Central memory CD8-positive, alpha-beta T cell (primary cell): ENCODE data around the gene PCDHGB7.
"Not testable (repeated sequence)": the region's sequence is repeated elsewhere in the genome, so short reads cannot be mapped to it uniquely, and the experiment has no call there.

Experiments
- ATAC-seq: fragments of 150-1000 bp; cut with Tn5 transposase; replicated peaks from 2 replicates; pipeline ENCODE4 v1.10.0; 2022; ENCODE audit warnings: mild to moderate bottlenecking, moderate FRiP score, moderate number of reproducible peaks; ENCODE audit not compliant: poor library complexity, severe bottlenecking; ENCODE audit errors: extremely low read depth
- DNase-seq, 2 donors: peaks; one replicate each; pipeline ENCODE4 v3.0.0; 2021; ENCODE audit warnings: low spot score in 2 of 2
- H3K27ac Mint-ChIP-seq: one replicate; pipeline ENCODE4 v1.8.0; 2022; ENCODE audit warnings: low read depth, mild to moderate bottlenecking, moderate library complexity, mixed read lengths
- H3K27me3 Mint-ChIP-seq: one replicate; pipeline ENCODE4 v1.8.0; 2022; ENCODE audit warnings: mixed read lengths
- H3K36me3 Mint-ChIP-seq: one replicate; pipeline ENCODE4 v1.8.0; 2022; ENCODE audit warnings: mild to moderate bottlenecking, moderate library complexity, mixed read lengths; ENCODE audit not compliant: insufficient read depth
- H3K4me1 Mint-ChIP-seq: one replicate; pipeline ENCODE4 v1.8.0; 2022; ENCODE audit warnings: mixed read lengths
- H3K4me3 Mint-ChIP-seq: one replicate; pipeline ENCODE4 v1.8.0; 2022; ENCODE audit warnings: mild to moderate bottlenecking, moderate library complexity, mixed read lengths
- H3K9me3 Mint-ChIP-seq: one replicate; pipeline ENCODE4 v1.8.0; 2022; ENCODE audit warnings: mixed read lengths

PCDHGB7 gene

GRCh38 chr5:141387557-141388311 is 29.7 kb upstream of the PCDHGB7 start, which contains the start of gene PCDHGB4:
Gene PCDHGB4 (plus strand): TSS chr5:141387698. CDS start chr5:141387885, 187 bp downstream.
- not testable (repeated sequence) for H3K4me3 Mint-ChIP-seq
- peak; percentile 19 for ATAC-seq
- H3K27me3 Mint-ChIP-seq: peaks cover 79% of the 10 kb centered on the region

GRCh38 chr5:141388661-141389060 is 28.8 kb upstream of the PCDHGB7 start:
- H3K36me3 Mint-ChIP-seq: peaks cover 2% of the 10 kb centered on the region
- no peak overlapping the region for H3K4me3 Mint-ChIP-seq
- H3K27ac Mint-ChIP-seq: no peak overlapping the region
- peaks cover 73% of the 10 kb centered on the region for H3K27me3 Mint-ChIP-seq
- DNase-seq (no peak), ATAC-seq (no peak)
- H3K9me3 Mint-ChIP-seq: peaks cover 25% of the 10 kb centered on the region
- H3K4me1 Mint-ChIP-seq: no peaks in the 10 kb centered on the region

More at GRCh38 chr5:141387557-141388311, 29.7 kb upstream of the PCDHGB7 start, which contains the start of gene PCDHGB4:
- H3K36me3 Mint-ChIP-seq, DNase-seq, H3K4me1 Mint-ChIP-seq, H3K27ac Mint-ChIP-seq: not testable (repeated sequence)
- H3K9me3 Mint-ChIP-seq: peaks cover 24% of the 10 kb centered on the region

GRCh38 chr5:141389153-141390042 is 28.1 kb upstream of the PCDHGB7 start:
- Mint-ChIP-seq H3K9me3 (peaks cover 25% of the 10 kb centered on the region), H3K36me3 (peaks cover 2% of the 10 kb centered on the region), H3K4me1 (no peaks in the 10 kb centered on the region), H3K27ac (no peak overlapping the region), H3K27me3 (peaks cover 66% of the 10 kb centered on the region), H3K4me3 (no peak overlapping the region)
- ATAC-seq (no peak), DNase-seq (no peak)

- peaks cover 2% of the 10 kb centered on the region for H3K36me3 Mint-ChIP-seq
- no peak within 1 kb of the TSS for H3K27ac Mint-ChIP-seq
- ATAC-seq (no peak), DNase-seq (no peak)
- peaks cover 15% of the 10 kb centered on the region for H3K9me3 Mint-ChIP-seq
- H3K4me1 Mint-ChIP-seq: no peaks in the 10 kb centered on the region
- H3K27me3 Mint-ChIP-seq: peaks cover 69% of the 10 kb centered on the region
- H3K4me3 Mint-ChIP-seq: no peak within 1 kb of the TSS
Measured at GRCh38 chr5:141392429-141393198, 24.9 kb upstream of the PCDHGB7 start, which contains the start of gene PCDHGA8. Gene PCDHGA8 (plus strand): TSS chr5:141392633. CDS start chr5:141392814, 181 bp downstream.

- ATAC-seq (no peak), DNase-seq (no peak)
- Mint-ChIP-seq H3K9me3 (peaks cover 15% of the 10 kb centered on the region), H3K4me1 (no peaks in the 10 kb centered on the region), H3K27me3 (peaks cover 67% of the 10 kb centered on the region), H3K27ac (no peak overlapping the region), H3K4me3 (no peak overlapping the region), H3K36me3 (peaks cover 2% of the 10 kb centered on the region)
Measured at GRCh38 chr5:141393267-141393666, 24.2 kb upstream of the PCDHGB7 start.

- H3K4me3 Mint-ChIP-seq, H3K27ac Mint-ChIP-seq, H3K36me3 Mint-ChIP-seq, ATAC-seq, H3K4me1 Mint-ChIP-seq, DNase-seq: not testable (repeated sequence)
- Mint-ChIP-seq H3K9me3 (peaks cover 11% of the 10 kb centered on the region), H3K27me3 (peaks cover 57% of the 10 kb centered on the region)
Measured at GRCh38 chr5:141394401-141395187, 22.9 kb upstream of the PCDHGB7 start.

GRCh38 chr5:141397756-141398551 is 19.5 kb upstream of the PCDHGB7 start, which contains the start of gene PCDHGB5:
Gene PCDHGB5 (plus strand): TSS chr5:141397947. CDS start chr5:141398128, 181 bp downstream.
- not testable (repeated sequence) for DNase-seq

GRCh38 chr5:141398608-141399007 is 18.9 kb upstream of the PCDHGB7 start:
- Mint-ChIP-seq H3K36me3 (no peaks in the 10 kb centered on the region), H3K27me3 (peaks cover 61% of the 10 kb centered on the region), H3K4me3 (no peak overlapping the region), H3K9me3 (peaks cover 6% of the 10 kb centered on the region), H3K27ac (no peak overlapping the region), H3K4me1 (no peaks in the 10 kb centered on the region)
- DNase-seq (no peak), ATAC-seq (no peak)

More at GRCh38 chr5:141397756-141398551, 19.5 kb upstream of the PCDHGB7 start, which contains the start of gene PCDHGB5:
- peak; percentile 46 for ATAC-seq
- H3K36me3 Mint-ChIP-seq, H3K9me3 Mint-ChIP-seq, H3K4me1 Mint-ChIP-seq, H3K27ac Mint-ChIP-seq, H3K4me3 Mint-ChIP-seq: not testable (repeated sequence)
- peaks cover 55% of the 10 kb centered on the region for H3K27me3 Mint-ChIP-seq

GRCh38 chr5:141399555-141400258 is 17.8 kb upstream of the PCDHGB7 start:
- ATAC-seq (no peak), DNase-seq (no peak)
- H3K27ac Mint-ChIP-seq: no peak overlapping the region
- no peaks in the 10 kb centered on the region for H3K4me1 Mint-ChIP-seq
- H3K36me3 Mint-ChIP-seq: peaks cover 3% of the 10 kb centered on the region
- peaks cover 6% of the 10 kb centered on the region for H3K9me3 Mint-ChIP-seq
- no peak overlapping the region for H3K4me3 Mint-ChIP-seq
- peaks cover 68% of the 10 kb centered on the region for H3K27me3 Mint-ChIP-seq

- Mint-ChIP-seq H3K27me3 (peaks cover 68% of the 10 kb centered on the region), H3K36me3 (peaks cover 3% of the 10 kb centered on the region), H3K4me1 (no peaks in the 10 kb centered on the region), H3K27ac (no peak within 1 kb of the TSS), H3K9me3 (peaks cover 6% of the 10 kb centered on the region), H3K4me3 (peak within 1 kb of the TSS; percentile 40)
- ATAC-seq (no peak), DNase-seq (no peak)
Measured at GRCh38 chr5:141402553-141403243, 14.8 kb upstream of the PCDHGB7 start, which contains the start of gene PCDHGA9. Gene PCDHGA9 (plus strand): TSS chr5:141402778. CDS start chr5:141402953, 175 bp downstream.
